Hematopoietic multipotent progenitor cell treated with erythropoietin and hydrocortisone succinate and interleukin-3 and kit ligand, for 8 days (in vitro differentiated cells): ENCODE measurements around the gene LMO2.

Experiments
- DNase-seq: peaks from one replicate; pipeline ENCODE4 v3.0.0-alpha.2; 2015

The LMO2 gene

DNA sequence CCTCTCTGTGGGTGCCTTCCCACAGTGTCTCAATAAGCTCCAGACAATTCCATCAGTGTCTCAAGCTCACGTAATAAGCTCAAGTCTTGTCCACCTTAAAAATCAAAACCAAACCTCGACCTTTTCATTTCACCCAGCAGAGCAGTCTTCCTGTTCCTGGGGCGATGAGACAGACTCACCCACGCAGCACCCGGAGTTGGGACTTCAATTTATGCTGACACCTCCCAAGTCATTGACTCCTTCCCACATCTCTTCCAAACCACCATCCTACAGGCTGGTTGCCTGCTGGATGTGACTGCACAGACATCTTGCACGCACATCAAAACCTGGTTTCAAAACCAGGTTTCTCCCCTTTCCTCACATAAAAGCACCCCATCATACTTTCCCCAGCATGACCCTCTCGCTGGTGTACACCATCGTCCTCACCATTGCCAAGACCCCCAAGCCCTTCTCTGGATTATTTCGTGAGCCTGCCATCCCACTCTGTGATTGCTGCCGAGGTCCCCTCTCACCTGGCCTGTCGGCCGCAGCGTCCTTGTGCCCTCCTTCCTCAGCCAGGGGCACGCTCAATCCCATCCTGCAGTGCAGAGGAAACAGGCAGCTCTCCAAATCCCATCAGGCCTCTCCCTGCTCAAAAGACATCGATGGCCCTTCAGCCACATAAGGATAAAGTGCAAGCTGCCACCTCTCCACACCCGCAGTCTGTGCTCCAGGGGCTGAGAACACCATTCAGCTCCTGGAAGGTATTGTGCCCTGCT is 72.4 kb downstream of the LMO2 start:
- no peak for DNase-seq
